Hepatocyte (in vitro differentiated cells): Measurements from ENCODE around the gene CNOT9.

ENCODE experiments used
- EZH2 ChIP-seq: fragments of 200-600 bp; sonication (generic); IDR thresholded peaks from 2 replicates; pipeline ENCODE4 v1.6.1; 2016; ENCODE audit warnings: antibody characterized with exemption, mild to moderate bottlenecking, borderline replicate concordance
- EZH2phosphoT487 ChIP-seq: fragments of 200-600 bp; sonication (generic); IDR thresholded peaks from one replicate; pipeline ENCODE4 v1.6.1; 2018; ENCODE audit warnings: antibody characterized with exemption, mild to moderate bottlenecking, low read depth, moderate library complexity; ENCODE audit not compliant: unreplicated experiment, severe bottlenecking
- TF ChIP-seq, protein P1 (sequence below): fragments of 200-600 bp; sonication (generic); IDR thresholded peaks from 2 replicates; pipeline ENCODE4 v1.5.1; 2016; ENCODE audit warnings: antibody characterized with exemption, mild to moderate bottlenecking; ENCODE audit not compliant: poor library complexity

DNA sequence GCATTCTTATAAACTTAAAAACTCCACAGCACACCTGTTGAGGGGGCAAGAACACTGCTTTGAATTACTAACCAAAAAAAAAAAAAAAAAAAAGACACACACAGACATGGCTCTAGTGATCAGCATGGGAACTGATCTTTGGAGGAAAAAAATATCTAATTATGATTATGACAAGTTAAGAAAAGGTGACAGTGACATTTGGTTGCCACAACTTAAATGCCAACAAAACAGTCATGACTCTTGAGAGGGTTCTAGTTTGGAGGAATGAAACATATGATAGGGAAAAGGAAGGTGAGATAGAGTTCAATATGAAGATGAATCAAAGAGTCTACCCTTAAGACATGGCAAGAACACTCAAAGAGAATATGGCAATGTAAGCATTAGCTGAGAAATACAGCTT is 21.1 kb upstream of the CNOT9 start:
- TF ChIP-seq, protein P1, sequence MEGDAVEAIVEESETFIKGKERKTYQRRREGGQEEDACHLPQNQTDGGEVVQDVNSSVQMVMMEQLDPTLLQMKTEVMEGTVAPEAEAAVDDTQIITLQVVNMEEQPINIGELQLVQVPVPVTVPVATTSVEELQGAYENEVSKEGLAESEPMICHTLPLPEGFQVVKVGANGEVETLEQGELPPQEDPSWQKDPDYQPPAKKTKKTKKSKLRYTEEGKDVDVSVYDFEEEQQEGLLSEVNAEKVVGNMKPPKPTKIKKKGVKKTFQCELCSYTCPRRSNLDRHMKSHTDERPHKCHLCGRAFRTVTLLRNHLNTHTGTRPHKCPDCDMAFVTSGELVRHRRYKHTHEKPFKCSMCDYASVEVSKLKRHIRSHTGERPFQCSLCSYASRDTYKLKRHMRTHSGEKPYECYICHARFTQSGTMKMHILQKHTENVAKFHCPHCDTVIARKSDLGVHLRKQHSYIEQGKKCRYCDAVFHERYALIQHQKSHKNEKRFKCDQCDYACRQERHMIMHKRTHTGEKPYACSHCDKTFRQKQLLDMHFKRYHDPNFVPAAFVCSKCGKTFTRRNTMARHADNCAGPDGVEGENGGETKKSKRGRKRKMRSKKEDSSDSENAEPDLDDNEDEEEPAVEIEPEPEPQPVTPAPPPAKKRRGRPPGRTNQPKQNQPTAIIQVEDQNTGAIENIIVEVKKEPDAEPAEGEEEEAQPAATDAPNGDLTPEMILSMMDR, result no peak
- TF ChIP-seq EZH2, result no peak
- no peak for TF ChIP-seq EZH2phosphoT487
